Inflammatory macrophage treated with lipopolysaccharide for 1 hour (primary cell): ENCODE measurements around the gene KMT2A.
A peak's percentile ranks its signal among the peaks of the same experiment; 100 is the strongest.

ENCODE experiments used
- DNase-seq, 2 donors: peaks; one replicate each; pipeline ENCODE4 v3.0.0-alpha.2; 2020 to 2022

The KMT2A gene

DNA sequence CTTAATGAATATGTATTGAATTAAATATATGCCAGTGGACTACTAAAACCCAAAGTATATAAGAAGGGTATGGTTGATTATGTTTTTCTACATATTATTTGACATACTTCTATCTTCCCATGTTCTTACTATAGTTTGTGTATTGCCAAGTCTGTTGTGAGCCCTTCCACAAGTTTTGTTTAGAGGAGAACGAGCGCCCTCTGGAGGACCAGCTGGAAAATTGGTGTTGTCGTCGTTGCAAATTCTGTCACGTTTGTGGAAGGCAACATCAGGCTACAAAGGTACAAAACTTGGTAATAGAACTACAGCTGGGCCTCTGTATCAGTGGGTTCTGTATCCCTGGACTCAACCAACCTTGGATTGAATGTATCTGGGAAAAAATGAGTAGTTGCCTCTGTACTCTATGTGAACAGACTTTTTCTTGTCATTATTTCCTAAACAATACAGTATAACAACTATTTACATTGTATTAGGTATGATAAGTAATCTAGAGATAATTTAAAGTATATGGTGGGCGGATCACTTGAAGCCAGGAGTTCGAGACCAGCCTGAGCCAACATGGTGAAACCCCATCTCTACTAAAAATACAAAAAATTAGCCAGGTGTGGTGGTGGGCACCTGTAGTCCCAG lies 52.3 kb downstream of the KMT2A start:
- DNase-seq: peak; percentile 41 to 85

DNA sequence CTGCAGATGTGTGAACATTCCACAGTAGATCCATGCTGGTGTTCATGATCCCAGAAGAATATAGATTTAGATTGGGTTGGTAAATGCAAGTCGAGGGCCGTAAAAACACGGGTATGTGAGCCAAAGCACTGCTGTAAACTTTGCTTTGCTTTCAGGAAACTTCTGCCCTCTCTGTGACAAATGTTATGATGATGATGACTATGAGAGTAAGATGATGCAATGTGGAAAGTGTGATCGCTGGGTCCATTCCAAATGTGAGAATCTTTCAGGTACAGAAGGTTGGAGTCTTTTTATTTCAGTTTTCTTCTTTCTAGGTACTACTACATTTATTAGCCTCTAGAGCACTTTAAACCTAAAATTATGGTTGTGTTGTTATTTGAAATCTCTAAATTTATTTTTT lies 54.7 kb downstream of the KMT2A start:
- no peak for DNase-seq

- no peak for DNase-seq
Observed at GRCh38 chr11:118497831-118498230, 61.5 kb downstream of the KMT2A start.

GRCh38 chr11:118503216-118503615 lies 66.9 kb downstream of the KMT2A start:
- DNase-seq: no peak

- DNase-seq: no peak
Observed at GRCh38 chr11:118511601-118512000, 75.3 kb downstream of the KMT2A start.

DNA sequence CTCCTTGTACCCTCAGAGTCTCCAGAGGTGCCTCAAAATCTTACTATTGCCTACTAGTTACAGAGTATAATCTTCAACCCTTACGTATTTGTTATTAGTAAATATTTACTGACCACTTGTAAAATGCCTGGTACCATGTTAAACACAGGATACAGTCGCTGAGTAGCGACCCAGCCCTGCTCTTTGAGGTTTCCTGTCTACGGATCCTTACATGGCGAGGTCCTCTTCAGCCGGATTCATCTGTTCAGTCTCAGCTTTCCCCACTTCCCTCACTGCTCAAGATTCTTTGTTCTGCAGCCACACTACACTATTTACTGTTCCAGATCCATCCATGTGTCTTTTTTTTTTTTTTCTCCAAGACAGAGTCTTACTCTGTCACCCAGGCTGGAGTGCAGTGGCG lies 77.8 kb downstream of the KMT2A start:
- DNase-seq: no peak

- DNase-seq: no peak
Observed at GRCh38 chr11:118519549-118519948, 83.3 kb downstream of the KMT2A start.

DNA sequence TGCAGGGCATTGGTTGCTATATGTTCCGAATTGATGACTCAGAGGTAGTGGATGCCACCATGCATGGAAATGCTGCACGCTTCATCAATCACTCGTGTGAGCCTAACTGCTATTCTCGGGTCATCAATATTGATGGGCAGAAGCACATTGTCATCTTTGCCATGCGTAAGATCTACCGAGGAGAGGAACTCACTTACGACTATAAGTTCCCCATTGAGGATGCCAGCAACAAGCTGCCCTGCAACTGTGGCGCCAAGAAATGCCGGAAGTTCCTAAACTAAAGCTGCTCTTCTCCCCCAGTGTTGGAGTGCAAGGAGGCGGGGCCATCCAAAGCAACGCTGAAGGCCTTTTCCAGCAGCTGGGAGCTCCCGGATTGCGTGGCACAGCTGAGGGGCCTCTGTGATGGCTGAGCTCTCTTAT lies 85.6 kb downstream of the KMT2A start:
- DNase-seq: peak; percentile 26 to 50

DNA sequence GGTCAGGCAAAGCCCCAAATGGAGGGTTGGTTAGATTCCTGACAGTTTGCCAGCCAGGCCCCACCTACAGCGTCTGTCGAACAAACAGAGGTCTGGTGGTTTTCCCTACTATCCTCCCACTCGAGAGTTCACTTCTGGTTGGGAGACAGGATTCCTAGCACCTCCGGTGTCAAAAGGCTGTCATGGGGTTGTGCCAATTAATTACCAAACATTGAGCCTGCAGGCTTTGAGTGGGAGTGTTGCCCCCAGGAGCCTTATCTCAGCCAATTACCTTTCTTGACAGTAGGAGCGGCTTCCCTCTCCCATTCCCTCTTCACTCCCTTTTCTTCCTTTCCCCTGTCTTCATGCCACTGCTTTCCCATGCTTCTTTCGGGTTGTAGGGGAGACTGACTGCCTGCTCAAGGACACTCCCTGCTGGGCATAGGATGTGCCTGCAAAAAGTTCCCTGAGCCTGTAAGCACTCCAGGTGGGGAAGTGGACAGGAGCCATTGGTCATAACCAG lies 86.3 kb downstream of the KMT2A start:
- no peak for DNase-seq

GRCh38 chr11:118524356-118524755 lies 88.1 kb downstream of the KMT2A start:
- no peak for DNase-seq

DNA sequence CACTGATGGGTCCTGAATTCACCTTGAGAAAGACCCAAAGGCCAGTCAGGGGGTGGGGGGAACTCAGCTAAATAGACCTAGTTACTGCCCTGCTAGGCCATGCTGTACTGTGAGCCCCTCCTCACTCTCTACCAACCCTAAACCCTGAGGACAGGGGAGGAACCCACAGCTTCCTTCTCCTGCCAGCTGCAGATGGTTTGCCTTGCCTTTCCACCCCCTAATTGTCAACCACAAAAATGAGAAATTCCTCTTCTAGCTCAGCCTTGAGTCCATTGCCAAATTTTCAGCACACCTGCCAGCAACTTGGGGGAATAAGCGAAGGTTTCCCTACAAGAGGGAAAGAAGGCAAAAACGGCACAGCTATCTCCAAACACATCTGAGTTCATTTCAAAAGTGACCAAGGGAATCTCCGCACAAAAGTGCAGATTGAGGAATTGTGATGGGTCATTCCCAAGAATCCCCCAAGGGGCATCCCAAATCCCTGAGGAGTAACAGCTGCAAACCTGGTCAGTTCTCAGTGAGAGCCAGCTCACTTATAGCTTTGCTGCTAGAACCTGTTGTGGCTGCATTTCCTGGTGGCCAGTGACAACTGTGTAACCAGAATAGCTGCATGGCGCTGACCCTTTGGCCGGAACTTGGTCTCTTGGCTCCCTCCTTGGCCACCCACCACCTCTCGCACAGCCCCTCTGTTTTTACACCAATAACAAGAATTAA lies 88.6 kb downstream of the KMT2A start:
- DNase-seq: no peak

- DNase-seq: no peak
Observed at GRCh38 chr11:118526688-118527087, 90.4 kb downstream of the KMT2A start.

GRCh38 chr11:118527109-118527508 lies 90.8 kb downstream of the KMT2A start, which contains the start of gene TTC36:
TSS of gene TTC36 (plus strand) at chr11:118527474. CDS start at chr11:118527495, 21 bp downstream.
- no peak for DNase-seq

DNA sequence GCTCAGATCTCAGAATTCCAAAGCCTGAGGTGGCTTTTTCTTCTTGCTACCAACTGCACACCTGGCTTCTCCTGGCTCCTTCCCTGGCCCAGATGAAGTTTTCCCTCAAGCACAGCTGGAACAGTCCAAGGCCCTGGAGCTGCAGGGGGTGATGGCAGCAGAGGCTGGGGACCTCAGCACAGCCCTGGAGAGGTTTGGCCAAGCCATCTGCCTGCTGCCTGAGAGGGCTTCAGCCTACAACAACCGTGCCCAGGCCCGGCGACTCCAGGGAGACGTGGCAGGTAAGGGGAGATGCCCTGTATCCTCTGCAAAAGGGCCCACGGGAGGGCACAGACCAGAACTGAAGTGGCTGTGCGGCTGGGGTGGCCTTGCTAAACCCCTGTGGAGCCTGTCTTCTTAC lies 92.2 kb downstream of the KMT2A start:
- DNase-seq: no peak

GRCh38 chr11:118529584-118530175 lies 93.4 kb downstream of the KMT2A start:
- DNase-seq: no peak

GRCh38 chr11:118530180-118530682 lies 93.9 kb downstream of the KMT2A start:
- DNase-seq: no peak

- peak in 1 of 2 donors; percentile 13 for DNase-seq
Observed at GRCh38 chr11:118530683-118531596, 94.6 kb downstream of the KMT2A start, which contains the start of gene TMEM25. TSS of gene TMEM25 (plus strand) at chr11:118531192. CDS start at chr11:118531802, 610 bp downstream.

DNA sequence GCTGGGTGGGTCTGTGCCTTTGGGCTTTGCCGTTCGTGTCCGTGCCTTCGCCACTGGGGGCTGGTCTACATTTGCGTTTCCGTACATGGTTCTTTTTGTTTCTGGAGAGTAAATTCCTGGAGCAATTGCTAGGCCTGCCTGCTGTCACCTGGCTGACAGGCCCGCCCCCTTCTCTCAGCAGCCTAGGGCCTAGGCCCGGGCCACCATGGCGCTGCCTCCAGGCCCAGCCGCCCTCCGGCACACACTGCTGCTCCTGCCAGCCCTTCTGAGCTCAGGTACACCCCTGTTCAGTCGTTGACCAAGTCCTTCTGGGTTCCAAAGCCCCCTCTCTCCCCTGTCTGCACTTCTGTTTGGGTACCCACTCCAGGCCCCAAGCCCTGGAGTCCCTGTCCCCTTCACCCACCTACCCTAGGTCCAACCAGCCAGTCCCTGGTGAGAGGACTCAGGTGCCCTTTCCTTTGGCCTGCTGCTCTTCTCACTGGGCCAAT lies 95.3 kb downstream of the KMT2A start:
- DNase-seq: no peak

GRCh38 chr11:118532091-118532490 lies 95.8 kb downstream of the KMT2A start:
- no peak for DNase-seq

GRCh38 chr11:118532852-118533768 lies 96.8 kb downstream of the KMT2A start:
- no peak for DNase-seq
